ENCODE data around the gene PAK2. TPM values are rescaled to one million over a fixed set of nuclear protein-coding genes. Genes with fewer than 3 reads are reported as not detected.
A peak's percentile ranks its signal among the peaks of the same experiment; 100 is the strongest.
"Not testable (repeated sequence)": the region's sequence is repeated elsewhere in the genome, so short reads cannot be mapped to it uniquely, and the experiment has no call there.

PAK2 gene
- total RNA-seq, 4 donors from 2014 or later, result 43.3 to 75.6 (median 49.8) TPM

DNA sequence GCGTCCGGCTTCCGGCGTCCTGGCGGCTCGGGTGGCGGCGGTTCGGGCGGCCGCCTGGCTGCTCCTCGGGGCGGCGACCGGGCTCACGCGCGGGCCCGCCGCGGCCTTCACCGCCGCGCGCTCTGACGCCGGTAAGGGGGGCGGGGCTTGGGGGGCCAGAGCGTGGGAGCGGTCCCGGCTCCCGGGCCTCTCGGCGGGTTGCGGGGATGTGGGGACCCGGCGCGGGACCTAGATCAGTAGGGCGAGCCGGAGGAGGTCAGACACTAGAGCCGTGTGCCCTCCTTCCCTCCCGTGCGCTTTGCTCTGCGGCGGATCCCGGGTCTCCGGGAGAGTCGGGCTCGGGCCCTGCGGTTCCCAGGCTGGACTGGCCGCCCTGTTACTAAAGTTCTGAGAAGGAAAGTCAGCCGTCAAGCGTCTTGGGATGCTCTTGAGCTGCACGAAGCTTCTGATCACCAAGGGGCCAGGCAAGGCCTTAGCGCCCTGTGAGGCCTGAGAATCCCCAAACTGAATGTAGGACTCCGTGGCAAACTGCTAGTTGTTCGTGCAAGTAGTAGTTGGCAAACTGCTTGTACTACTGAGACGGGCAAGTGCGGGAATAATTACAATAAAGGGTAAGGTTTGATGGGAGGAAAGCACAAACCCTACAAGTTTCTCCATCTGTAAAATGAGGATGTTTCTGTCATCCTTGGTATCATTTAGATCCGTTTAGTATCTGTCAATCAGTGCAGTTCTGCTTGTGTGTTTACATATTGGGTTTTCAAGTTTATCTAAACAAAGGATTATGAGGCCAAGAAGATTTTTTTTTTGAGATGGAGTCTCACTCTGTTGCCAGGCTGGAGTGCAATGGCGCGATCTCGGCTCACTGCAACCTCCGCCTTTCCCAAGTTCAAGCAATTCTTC is 26.9 kb upstream of the PAK2 start:
- 5 to 13% methylated on average over 27 to 57 of the region's 64 CpGs for WGBS, 2 donors
- Histone ChIP-seq H3K4me1 (peaks cover 0 to 24% (median 14%) of the 10 kb centered on the region in 4 donors), H3K4me3 (peak overlapping the region; percentile 71 to 94 (median 82)), H3K27me3 (no peaks in the 10 kb centered on the region), H3K27ac (peak overlapping the region; percentile 82 to 95 (median 90)), H3K9me3 (no peaks in the 10 kb centered on the region), H3K36me3 (no peaks in the 10 kb centered on the region)
- DNase-seq (ENCODE audit: low spot score in 2 of 2), result peak; percentile 41 to 43
- TF ChIP-seq EP300 (IDR thresholded peaks at IDR 0.05) (no peak), POLR2A (IDR thresholded peaks at IDR 0.05) (no peak)
- TF ChIP-seq, protein P1, sequence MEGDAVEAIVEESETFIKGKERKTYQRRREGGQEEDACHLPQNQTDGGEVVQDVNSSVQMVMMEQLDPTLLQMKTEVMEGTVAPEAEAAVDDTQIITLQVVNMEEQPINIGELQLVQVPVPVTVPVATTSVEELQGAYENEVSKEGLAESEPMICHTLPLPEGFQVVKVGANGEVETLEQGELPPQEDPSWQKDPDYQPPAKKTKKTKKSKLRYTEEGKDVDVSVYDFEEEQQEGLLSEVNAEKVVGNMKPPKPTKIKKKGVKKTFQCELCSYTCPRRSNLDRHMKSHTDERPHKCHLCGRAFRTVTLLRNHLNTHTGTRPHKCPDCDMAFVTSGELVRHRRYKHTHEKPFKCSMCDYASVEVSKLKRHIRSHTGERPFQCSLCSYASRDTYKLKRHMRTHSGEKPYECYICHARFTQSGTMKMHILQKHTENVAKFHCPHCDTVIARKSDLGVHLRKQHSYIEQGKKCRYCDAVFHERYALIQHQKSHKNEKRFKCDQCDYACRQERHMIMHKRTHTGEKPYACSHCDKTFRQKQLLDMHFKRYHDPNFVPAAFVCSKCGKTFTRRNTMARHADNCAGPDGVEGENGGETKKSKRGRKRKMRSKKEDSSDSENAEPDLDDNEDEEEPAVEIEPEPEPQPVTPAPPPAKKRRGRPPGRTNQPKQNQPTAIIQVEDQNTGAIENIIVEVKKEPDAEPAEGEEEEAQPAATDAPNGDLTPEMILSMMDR (IDR thresholded peaks at IDR 0.05), result peak in 1 of 5 experiments; percentile 31

DNA sequence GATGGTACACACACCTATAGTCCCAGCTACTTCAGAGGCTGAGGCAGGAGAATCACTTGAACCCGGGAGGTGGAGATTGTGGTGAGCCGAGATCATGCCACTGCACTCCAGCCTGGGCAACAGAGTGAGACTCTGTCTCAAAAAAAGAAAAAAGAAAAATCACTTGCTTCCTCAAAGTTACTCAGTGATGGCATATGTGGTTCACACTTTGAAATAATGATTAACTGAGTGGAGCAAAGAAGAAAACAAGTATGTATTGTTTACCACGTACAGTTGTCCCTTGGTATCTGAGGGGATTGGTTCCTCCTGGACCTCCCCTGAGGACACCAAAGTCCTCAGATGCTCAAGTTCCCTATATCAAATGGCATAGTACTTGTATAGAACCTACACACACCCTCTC is 22.5 kb upstream of the PAK2 start:
- Histone ChIP-seq H3K4me1 (peaks cover 0 to 14% (median 8%) of the 10 kb centered on the region in 4 donors), H3K36me3 (peaks cover 0 to 23% (median 0%) of the 10 kb centered on the region in 3 donors)
- not testable (repeated sequence) for H3K27me3 ChIP-seq; H3K27ac ChIP-seq; DNase-seq (ENCODE audit: low spot score in 2 of 2); H3K4me3 ChIP-seq; H3K9me3 ChIP-seq
- WGBS, 2 donors, result 82 to 87% methylated on average over 3 of the region's 3 CpGs

DNA sequence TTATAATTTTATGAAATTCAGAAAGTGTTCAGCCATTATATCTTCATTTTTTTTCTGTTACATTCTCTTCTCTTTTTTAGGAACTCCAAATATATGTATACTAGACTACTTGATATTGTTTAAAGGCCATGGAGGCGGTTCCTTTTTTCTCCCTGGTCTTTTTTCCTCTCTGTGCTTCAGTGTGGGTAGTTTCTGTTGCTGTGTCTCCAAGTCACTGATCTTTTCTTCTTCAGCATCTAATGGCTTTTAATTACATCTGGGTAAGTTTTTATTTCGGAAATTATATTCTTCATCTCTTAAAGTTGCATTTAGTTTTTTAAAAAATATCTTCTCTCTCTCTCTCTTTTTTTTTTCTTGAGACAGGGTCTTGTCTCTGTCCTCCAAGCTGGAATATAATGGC is 18.6 kb upstream of the PAK2 start:
- Histone ChIP-seq H3K27me3 (no peaks in the 10 kb centered on the region), H3K9me3 (no peaks in the 10 kb centered on the region), H3K27ac (no peak overlapping the region), H3K36me3 (peaks cover 0 to 40% (median 0%) of the 10 kb centered on the region in 3 donors), H3K4me1 (no peaks in the 10 kb centered on the region), H3K4me3 (no peak overlapping the region)
- 79 to 100% methylated on average over 2 of the region's 2 CpGs for WGBS, 2 donors
- no peak for TF ChIP-seq EP300 (IDR thresholded peaks at IDR 0.05)
- TF ChIP-seq, protein P1 (IDR thresholded peaks at IDR 0.05), result no peak
- no peak for DNase-seq (ENCODE audit: low spot score in 2 of 2)

DNA sequence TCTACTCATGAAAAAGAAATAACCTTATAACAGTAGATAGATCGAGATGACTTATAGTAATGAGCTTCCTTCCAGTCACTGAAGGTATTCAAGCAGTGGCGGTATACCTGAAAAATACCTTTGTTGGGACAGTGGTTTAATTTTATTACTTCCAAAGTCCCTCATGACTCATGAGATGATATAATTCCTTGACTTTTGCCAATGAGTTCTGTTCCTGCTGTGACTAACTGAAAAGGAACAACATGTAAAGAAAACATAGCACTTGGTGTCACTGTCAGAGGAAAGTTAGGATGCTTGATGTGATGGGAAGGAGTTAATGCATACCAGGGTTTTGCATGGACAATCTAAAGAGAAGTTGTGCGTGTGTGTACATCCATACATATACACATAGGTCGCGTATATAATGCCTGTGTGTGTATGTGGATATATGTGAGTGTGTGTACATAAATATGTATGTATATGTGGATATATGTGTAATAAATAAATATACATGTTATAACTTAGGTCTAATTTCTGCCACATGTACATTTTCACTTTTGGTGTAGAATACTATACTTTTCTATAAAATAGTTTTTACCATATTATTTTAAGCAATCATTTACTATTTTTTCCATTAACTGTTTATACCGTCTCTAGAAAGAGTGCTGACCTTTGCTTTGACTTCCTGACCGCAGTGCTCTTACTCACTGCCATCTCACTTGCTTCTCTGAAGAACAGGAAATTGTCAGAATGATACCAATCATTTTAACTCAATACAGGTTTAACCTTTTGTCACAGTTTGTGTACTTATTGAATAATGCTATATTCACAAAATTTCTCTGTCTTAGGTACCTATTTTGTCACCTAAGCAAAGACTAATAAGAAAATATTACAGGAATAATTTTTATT is 12.6 kb upstream of the PAK2 start:
- TF ChIP-seq EP300 (IDR thresholded peaks at IDR 0.05) (no peak), POLR2A (IDR thresholded peaks at IDR 0.05) (no peak)
- TF ChIP-seq, protein P1 (IDR thresholded peaks at IDR 0.05), result no peak
- 79 to 85% methylated on average over 7 of the region's 7 CpGs for WGBS, 2 donors
- no peaks in the 10 kb centered on the region for H3K4me1 ChIP-seq
- H3K27me3 ChIP-seq, result no peaks in the 10 kb centered on the region
- H3K36me3 ChIP-seq, result peaks cover 0 to 50% (median 0%) of the 10 kb centered on the region in 3 donors
- no peak for DNase-seq (ENCODE audit: low spot score in 2 of 2)
- no peaks in the 10 kb centered on the region for H3K9me3 ChIP-seq
- no peak overlapping the region for H3K4me3 ChIP-seq
- H3K27ac ChIP-seq, result no peak overlapping the region

DNA sequence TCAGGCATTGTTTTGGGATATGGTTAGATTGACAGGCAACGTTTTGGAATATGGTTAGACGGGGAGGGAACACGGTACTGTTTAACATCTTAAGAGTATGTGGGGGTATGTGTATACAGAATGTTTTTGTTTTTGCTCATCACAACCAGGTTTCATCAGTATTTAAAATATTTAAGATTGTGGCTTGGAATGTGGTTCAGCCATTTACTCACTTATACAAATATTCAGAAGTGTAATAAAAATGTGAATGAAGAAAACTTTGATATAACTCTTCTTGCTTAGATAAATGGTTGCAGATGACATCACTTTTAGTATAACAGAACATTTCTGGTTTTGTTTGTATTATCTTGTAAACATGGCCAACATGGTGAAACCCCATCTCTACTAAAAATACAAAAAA is 3.9 kb upstream of the PAK2 start:
- DNase-seq (ENCODE audit: low spot score in 2 of 2), result no peak
- Histone ChIP-seq H3K4me3 (no peak overlapping the region), H3K4me1 (no peaks in the 10 kb centered on the region), H3K27ac (no peak overlapping the region), H3K9me3 (no peaks in the 10 kb centered on the region), H3K36me3 (peaks cover 0 to 28% (median 0%) of the 10 kb centered on the region in 3 donors), H3K27me3 (no peaks in the 10 kb centered on the region)
- TF ChIP-seq EP300 (IDR thresholded peaks at IDR 0.05) (no peak), POLR2A (IDR thresholded peaks at IDR 0.05) (no peak)
- TF ChIP-seq, protein P1 (IDR thresholded peaks at IDR 0.05), result no peak
- WGBS, 2 donors, result 76 to 81% methylated on average over 3 of the region's 3 CpGs

Data from tibial nerve (tissue), 4 donors.